Liver (tissue), 3 donors: ENCODE measurements around the gene TGM2.

ENCODE experiments used
- ATF3 ChIP-seq: IDR thresholded peaks from 2 replicates; pipeline ENCODE4 v1.6.1; 2016; ENCODE audit warnings: antibody characterized with exemption
- CTCF ChIP-seq: fragments of 150-350 bp; IDR thresholded peaks from 2 replicates; pipeline ENCODE4 v1.5.1; 2017; ENCODE audit warnings: improper control_type of control experiment, low read depth, low read length; ENCODE audit not compliant: missing input control
- GABPA ChIP-seq, 2 donors: IDR thresholded peaks in 1 of 2; conservative IDR thresholded peaks in 1 of 2; 2 replicates each; pipeline ENCODE4 v1.6.1; 2016; ENCODE audit warnings: antibody characterized with exemption in 2 of 2, mild to moderate bottlenecking in 1 of 2, moderate library complexity in 1 of 2
- NR2F2 ChIP-seq: IDR thresholded peaks from 2 replicates; pipeline ENCODE4 v1.6.1; 2016; ENCODE audit warnings: antibody characterized with exemption
- RAD21 ChIP-seq, 2 donors: IDR thresholded peaks; 2 replicates each; pipeline ENCODE4 v1.6.1; 2016; ENCODE audit warnings: antibody characterized with exemption in 2 of 2, mild to moderate bottlenecking in 2 of 2
- donor health status: healthy.
- donor health status: healthy.

- TF ChIP-seq CTCF (no peak), NR2F2 (no peak), ATF3 (no peak), GABPA (IDR thresholded peaks at IDR 0.05 in 1 of 2, conservative IDR thresholded peaks at IDR 0.05 in 1 of 2) (no peak), RAD21 (IDR thresholded peaks at IDR 0.05) (no peak)
Observed at GRCh38 chr20:38197217-38197616, 32.1 kb upstream of the TGM2 start.
